T-helper 17 cell (primary cell): ENCODE data around the gene CNTN4. TPM values are rescaled to one million over a fixed set of nuclear protein-coding genes. Genes with fewer than 3 reads are reported as not detected.
"Not testable (repeated sequence)": the region's sequence is repeated elsewhere in the genome, so short reads cannot be mapped to it uniquely, and the experiment has no call there.

ENCODE experiments used
- ATAC-seq: fragments of 150-1000 bp; cut with Tn5 transposase; 2 replicates; pipeline ENCODE4 v1.10.0; 2021; ENCODE audit warnings: mild to moderate bottlenecking, moderate library complexity
- DNase-seq, 3 donors: peaks; one replicate each; pipeline versions ENCODE4 v3.0.0 to v3.0.0-alpha.2; 2020 to 2021
- H3K9me3 ChIP-seq: one replicate; pipeline ENCODE4 v1.7.0; 2013; ENCODE audit warnings: low read length, mild to moderate bottlenecking; ENCODE audit not compliant: control insufficient read depth, poor library complexity, severe bottlenecking
- H3K27ac Mint-ChIP-seq: one replicate; pipeline ENCODE4 v1.8.0; 2022; ENCODE audit warnings: mild to moderate bottlenecking, moderate library complexity, mixed read lengths
- H3K27me3 Mint-ChIP-seq: one replicate; pipeline ENCODE4 v1.8.0; 2022; ENCODE audit warnings: mixed read lengths
- H3K36me3 Mint-ChIP-seq: one replicate; pipeline ENCODE4 v1.8.0; 2022; ENCODE audit warnings: low read depth, mixed read lengths
- H3K4me1 Mint-ChIP-seq: one replicate; pipeline ENCODE4 v1.8.0; 2022; ENCODE audit warnings: mild to moderate bottlenecking, mixed read lengths
- H3K4me3 Mint-ChIP-seq: one replicate; pipeline ENCODE4 v1.8.0; 2022; ENCODE audit warnings: mild to moderate bottlenecking, moderate library complexity, mixed read lengths
- total RNA-seq, 4 donors: library from RNA in 2 of 4; stranded (reverse) in 2 of 4; gene quantifications; one replicate each; pipeline ENCODE4 v1.2.3 and lab custom pipeline; 2022 to 2026

Gene CNTN4
- total RNA-seq, 2 donors from 2014 or later: not detected

DNA sequence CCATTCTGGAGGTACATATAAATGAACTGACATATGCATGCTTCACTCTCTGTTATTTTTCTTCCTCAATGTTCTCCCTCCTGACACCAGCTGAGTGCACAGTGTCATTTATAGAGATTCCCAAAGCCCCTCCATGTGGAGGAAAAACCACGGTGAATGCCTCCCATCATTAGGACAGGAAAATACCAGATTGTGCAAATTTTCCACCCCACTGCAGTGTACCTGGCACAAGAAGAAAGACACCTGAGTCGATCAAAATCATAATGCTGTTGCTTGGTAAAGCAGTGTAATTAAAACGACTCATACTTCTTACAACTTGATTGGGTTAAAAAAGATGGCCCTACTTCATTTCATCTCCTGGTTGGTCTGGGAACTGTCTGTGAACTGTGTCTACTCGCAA is 720.9 kb downstream of the CNTN4 start:
- Mint-ChIP-seq H3K4me3 (no peak overlapping the region), H3K27ac (no peak overlapping the region), H3K36me3 (no peaks in the 10 kb centered on the region), H3K4me1 (no peaks in the 10 kb centered on the region), H3K27me3 (no peaks in the 10 kb centered on the region)
- ATAC-seq (no peak), DNase-seq (no peak)
- H3K9me3 ChIP-seq: no peaks in the 10 kb centered on the region

DNA sequence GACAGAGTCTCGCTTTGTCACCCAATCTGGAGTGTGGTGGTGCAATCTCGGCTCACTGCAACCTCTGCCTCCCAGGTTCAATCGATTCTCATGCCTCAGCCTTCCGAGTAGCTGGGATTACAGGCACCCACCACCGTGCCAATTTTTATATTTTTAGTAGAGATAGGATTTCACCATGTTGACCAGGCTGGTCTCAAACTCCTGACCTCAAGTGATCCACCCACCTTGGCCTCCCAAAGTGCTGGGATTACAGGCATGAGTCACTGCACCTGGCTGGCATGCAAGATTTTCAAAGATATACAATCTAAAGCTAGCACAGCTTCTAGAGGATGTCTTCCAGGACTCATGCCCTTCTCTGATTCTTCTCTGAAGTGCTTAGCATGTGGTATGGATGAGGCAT is 722.3 kb downstream of the CNTN4 start:
- H3K27ac Mint-ChIP-seq, H3K36me3 Mint-ChIP-seq, H3K4me1 Mint-ChIP-seq, ATAC-seq, H3K9me3 ChIP-seq, H3K27me3 Mint-ChIP-seq, H3K4me3 Mint-ChIP-seq, DNase-seq: not testable (repeated sequence)

DNA sequence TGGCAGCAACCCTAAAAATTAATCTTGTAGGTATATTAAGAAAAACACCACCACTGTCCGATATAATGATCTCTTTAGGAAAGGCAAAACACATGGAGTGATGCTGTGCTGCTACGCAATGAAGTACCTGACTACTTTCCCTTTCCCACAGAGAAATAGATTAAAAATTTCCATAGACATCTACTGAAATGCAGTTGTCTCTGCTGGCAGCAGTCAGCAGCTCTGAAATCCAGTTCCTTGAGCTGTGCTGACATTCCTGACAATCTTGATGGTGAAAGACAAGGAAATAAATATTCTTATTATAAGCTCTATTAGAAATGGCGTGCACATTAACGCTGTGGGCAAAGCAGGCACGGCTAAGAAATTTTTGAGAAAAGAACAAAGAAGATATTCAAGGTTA is 723.9 kb downstream of the CNTN4 start:
- Mint-ChIP-seq H3K4me1 (no peaks in the 10 kb centered on the region), H3K4me3 (no peak overlapping the region), H3K27me3 (no peaks in the 10 kb centered on the region), H3K27ac (no peak overlapping the region), H3K36me3 (no peaks in the 10 kb centered on the region)
- no peak for ATAC-seq
- no peaks in the 10 kb centered on the region for H3K9me3 ChIP-seq
- DNase-seq: no peak

DNA sequence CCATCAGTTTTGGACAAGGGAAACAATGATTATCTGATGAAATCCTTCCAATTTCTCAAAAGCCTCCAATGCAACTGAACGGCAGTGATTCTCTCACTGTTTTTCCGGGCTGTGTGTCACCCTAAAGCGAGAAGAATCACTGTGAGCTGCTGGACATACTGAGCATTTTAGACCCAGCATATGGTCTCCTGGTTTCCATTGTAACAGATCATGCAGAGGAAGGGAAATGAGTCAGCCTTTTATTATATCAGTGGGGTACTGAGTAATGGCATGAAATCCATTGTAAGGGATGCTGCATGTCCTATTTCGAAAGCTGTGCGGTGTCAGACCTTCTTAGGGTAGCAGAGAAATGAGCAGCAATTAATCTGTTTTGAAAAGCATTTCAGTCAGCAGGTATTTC is 724.4 kb downstream of the CNTN4 start:
- H3K9me3 ChIP-seq: no peaks in the 10 kb centered on the region
- Mint-ChIP-seq H3K4me3 (no peak overlapping the region), H3K27ac (no peak overlapping the region)

DNA sequence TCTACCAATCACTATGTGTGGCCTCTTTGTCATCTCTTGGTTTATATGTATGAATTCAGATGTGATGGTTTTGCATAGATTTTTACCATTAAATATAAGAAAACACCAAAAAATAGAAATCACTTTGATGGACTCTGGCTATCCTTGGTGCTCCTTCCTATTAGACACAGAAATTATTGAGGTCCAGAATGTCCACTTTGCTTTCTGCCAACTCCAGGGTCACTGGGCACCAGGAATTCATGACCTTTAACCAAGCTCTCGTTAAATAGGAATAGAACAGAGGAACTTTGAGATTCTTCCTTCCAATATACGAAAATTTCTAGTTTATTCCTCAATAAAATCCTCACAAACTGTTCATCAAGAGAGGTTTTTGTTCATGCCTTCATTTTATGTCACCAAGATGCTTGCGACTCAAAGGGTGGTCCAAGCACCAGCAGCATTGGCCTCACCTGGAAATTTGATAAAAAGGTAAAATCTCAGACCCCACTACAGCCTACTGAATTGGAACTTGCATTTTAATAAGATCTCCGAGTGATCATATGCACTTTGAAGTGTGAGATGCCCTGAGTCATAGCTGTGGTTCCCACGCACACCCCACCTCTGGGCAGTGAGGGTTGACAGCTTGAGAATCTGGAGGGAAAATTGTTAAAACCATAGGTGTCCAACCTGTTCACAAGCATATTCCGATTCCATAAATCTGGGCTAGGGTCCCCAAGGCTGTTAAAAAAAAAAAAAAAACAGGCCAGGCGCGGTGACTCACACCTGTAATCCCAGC is 725.0 kb downstream of the CNTN4 start:
- no peaks in the 10 kb centered on the region for H3K27me3 Mint-ChIP-seq
- no peak for ATAC-seq
- H3K4me1 Mint-ChIP-seq: no peaks in the 10 kb centered on the region
- no peak overlapping the region for H3K4me3 Mint-ChIP-seq
- H3K36me3 Mint-ChIP-seq: no peaks in the 10 kb centered on the region
- no peak for DNase-seq
- H3K27ac Mint-ChIP-seq: no peak overlapping the region
- H3K9me3 ChIP-seq: no peaks in the 10 kb centered on the region

More for the DNA sequence above, 724.4 kb downstream of the CNTN4 start:
- H3K27me3 Mint-ChIP-seq: no peaks in the 10 kb centered on the region
- ATAC-seq (no peak), DNase-seq (no peak)
- H3K36me3 Mint-ChIP-seq: no peaks in the 10 kb centered on the region
- H3K4me1 Mint-ChIP-seq: no peaks in the 10 kb centered on the region

DNA sequence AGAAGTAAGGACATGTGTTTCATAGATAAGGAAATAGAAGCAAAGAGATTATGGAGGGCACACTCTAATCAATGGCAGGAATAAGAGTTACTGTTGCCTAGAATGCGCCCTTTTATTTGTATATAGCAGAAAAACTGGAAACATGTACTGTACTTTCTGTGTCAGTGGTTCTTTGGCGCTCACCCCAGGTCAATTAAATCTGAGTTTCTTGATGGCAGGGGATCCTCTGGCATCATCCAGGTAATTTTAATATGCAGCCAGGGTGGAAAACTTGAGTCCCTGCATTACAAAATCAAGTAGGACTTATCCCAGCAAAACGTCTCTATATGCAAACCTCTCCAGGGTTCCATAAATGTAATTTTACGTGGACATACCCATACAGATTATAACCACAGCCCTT is 727.4 kb downstream of the CNTN4 start:
- ATAC-seq: no peak
- no peaks in the 10 kb centered on the region for H3K9me3 ChIP-seq
- H3K4me1 Mint-ChIP-seq: no peaks in the 10 kb centered on the region
- H3K36me3 Mint-ChIP-seq: no peaks in the 10 kb centered on the region
- H3K27me3 Mint-ChIP-seq: peaks cover 5% of the 10 kb centered on the region
- no peak for DNase-seq
- no peak overlapping the region for H3K4me3 Mint-ChIP-seq
- H3K27ac Mint-ChIP-seq: no peak overlapping the region

DNA sequence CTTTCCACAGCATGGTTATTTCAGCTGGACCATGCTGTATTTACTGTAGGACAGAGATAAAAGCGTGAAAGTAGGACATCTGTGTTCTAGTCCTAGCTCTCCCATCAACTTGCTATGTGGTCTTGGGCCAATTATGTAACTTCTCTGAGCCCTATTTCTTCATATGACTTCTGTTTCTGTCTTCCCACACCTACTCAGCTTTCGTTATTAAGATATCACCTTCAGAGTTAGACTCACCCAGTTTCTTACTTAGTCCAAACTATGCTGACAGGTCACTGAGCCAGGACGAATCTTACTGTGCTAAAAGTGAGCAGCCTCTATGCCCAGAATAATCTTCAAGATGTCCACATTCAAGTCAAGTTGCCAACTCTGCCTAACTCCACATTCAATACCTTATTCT is 727.8 kb downstream of the CNTN4 start:
- DNase-seq: no peak
- Mint-ChIP-seq H3K4me3 (no peak overlapping the region), H3K4me1 (no peaks in the 10 kb centered on the region), H3K36me3 (no peaks in the 10 kb centered on the region), H3K27me3 (peaks cover 5% of the 10 kb centered on the region), H3K27ac (no peak overlapping the region)
- H3K9me3 ChIP-seq: no peaks in the 10 kb centered on the region
- ATAC-seq: no peak

DNA sequence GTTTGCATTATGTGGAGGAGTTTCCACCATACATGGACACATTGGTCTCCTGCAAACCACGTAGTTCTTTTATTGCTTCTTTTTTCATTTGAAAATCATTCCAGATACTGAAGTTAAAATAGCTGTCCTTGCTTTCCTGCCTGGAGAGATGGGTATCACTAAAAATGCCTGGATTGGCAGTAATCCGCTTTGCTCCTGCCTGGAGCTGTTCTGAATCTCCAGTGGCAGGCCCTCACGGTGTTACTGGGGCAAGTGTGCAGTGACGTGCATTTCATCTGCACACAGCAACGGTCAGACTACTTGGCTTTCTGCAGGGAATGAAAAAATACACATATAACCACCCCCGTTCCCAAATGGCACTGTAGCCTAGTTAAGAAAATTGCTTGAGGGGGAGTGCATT is 738.6 kb downstream of the CNTN4 start:
- DNase-seq (no peak), ATAC-seq (no peak)
- Mint-ChIP-seq H3K27me3 (peaks cover 5% of the 10 kb centered on the region), H3K36me3 (peaks cover 1% of the 10 kb centered on the region), H3K4me1 (peaks cover 2% of the 10 kb centered on the region), H3K27ac (no peak overlapping the region), H3K4me3 (no peak overlapping the region)
- H3K9me3 ChIP-seq: no peaks in the 10 kb centered on the region

DNA sequence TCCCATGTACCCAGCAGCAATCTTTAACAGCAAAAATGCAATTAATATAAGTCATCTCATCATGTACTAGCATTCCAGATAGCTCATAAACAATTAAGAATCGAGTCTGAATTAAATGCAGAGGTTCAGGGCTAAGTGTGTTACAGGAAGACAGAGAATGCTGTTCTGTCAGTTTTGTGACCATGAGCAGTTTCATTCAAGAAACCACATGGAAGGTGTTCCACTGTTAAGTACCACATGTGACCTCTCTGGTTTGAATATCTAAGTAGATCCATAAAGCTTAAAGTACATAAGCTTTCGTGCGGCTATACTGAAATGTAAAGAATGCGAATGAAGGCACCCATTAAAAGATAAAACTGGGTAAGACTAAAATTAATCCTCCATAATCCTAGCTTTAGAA is 739.2 kb downstream of the CNTN4 start:
- Mint-ChIP-seq H3K27ac (no peak overlapping the region), H3K4me3 (no peak overlapping the region), H3K4me1 (peaks cover 2% of the 10 kb centered on the region), H3K27me3 (peaks cover 5% of the 10 kb centered on the region), H3K36me3 (no peaks in the 10 kb centered on the region)
- ATAC-seq (no peak), DNase-seq (no peak)
- no peaks in the 10 kb centered on the region for H3K9me3 ChIP-seq

DNA sequence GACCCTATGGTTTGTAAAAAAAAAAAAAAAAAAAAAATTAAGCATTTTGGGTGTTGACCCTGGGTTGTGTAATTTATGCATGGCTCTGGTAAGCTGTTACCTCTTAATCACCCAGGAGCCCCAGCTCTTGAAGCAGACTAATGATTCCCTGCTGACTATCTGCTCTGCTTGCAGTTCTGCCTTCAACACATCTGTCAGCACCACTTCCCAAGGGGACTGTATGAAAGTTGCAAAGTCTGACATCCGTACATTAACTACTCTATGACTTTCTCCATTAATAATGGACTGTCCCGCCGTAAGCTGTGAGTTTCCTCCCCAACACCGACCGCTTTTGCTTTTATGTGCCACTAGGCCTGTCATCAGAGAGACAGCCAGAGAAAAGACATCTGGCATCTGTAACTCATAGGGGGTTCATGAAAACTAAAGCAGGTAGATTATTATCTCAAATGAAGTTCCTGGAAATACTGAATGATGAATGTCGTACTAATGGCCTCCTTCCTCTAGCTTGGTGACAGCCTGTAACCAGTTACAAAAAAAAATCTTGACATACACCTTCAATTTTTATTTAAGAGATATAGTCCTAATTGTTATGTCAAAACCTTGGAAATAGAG is 740.0 kb downstream of the CNTN4 start:
- ATAC-seq (no peak), DNase-seq (no peak)
- H3K9me3 ChIP-seq: no peaks in the 10 kb centered on the region
- H3K4me1 Mint-ChIP-seq: peaks cover 2% of the 10 kb centered on the region
- H3K27me3 Mint-ChIP-seq: peaks cover 5% of the 10 kb centered on the region
- no peak overlapping the region for H3K4me3 Mint-ChIP-seq
- H3K36me3 Mint-ChIP-seq: no peaks in the 10 kb centered on the region
- H3K27ac Mint-ChIP-seq: no peak overlapping the region

DNA sequence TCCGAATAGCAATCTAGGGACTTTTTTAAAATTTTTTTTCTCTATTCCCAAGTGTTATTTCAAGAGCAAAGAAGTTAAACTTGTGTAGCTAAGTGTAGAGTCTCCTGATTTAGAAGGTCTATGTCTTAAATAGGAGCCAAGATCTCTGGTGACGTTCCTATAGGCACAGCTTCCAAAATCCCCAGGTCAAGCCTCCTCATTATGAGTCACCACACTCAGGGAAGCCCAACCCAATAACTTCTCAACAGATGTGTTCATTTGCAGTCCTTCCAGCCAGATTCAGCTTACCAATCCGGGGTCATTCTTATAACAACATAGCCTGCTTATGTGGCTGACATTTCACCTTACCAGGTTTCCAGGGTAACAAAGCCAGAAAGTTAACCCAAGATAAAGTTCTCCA is 741.2 kb downstream of the CNTN4 start:
- no peaks in the 10 kb centered on the region for H3K36me3 Mint-ChIP-seq
- H3K4me1 Mint-ChIP-seq: peaks cover 2% of the 10 kb centered on the region
- no peak overlapping the region for H3K27ac Mint-ChIP-seq
- no peak overlapping the region for H3K4me3 Mint-ChIP-seq
- no peaks in the 10 kb centered on the region for H3K9me3 ChIP-seq
- no peak for DNase-seq
- peaks cover 5% of the 10 kb centered on the region for H3K27me3 Mint-ChIP-seq
- no peak for ATAC-seq

DNA sequence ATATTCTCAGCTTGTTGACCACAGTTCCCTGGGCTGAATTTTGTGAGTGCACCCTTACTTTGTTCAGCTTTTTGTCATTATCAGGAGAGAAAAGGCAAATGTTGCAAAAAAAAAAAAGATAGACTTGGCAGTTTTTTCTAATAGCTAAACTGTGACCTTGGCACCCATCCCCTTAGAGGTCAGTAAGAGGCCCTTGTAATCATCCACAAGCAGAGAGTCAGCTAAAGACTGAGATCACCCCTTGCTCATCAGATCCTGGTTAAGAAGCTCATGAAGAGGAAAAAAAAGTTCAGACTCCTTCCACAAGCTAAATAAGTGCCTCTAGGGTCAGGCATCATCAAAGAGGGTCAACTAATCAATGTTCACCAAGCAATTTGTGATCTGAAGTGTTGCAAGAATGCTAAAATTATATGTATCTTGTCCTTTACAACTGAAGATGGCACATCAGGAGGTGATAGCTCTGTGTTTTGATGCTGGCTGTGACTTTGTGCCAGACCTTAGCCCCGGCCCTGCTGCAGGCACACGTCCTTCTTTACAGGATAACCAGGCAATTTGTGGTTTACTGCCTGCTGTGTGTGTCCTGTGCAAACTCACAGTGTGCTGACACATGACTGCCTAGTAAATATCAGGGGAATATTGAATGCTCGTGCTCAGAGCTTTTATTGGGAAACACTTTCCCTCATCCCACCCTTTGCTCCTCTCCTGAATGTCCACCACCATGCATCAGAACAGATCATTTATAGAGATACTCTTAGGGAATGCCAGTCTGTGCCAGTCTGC is 748.6 kb downstream of the CNTN4 start:
- Mint-ChIP-seq H3K27me3 (no peaks in the 10 kb centered on the region), H3K4me1 (peaks cover 4% of the 10 kb centered on the region)
- DNase-seq: no peak

DNA sequence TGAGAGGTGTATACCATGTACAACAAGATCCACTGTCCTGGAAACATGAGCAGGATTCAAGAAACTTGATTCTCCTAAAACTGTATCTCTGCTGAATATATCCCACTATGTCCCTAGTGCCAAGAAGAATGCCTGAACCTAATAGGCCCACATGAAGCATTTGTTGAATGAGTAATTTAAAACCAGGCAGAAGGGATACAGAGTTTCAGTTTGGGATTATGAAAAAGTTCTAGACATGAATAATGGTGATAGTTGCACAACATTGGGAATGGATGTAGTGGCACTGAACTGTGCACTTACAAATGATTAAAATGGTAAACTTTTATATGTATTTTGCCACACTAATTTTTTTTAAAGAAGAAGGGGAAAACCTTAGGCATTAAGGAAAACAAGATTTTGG is 750.4 kb downstream of the CNTN4 start:
- ATAC-seq: no peak
- Mint-ChIP-seq H3K27ac (no peak overlapping the region), H3K36me3 (no peaks in the 10 kb centered on the region)

More for the DNA sequence above, 748.6 kb downstream of the CNTN4 start:
- Mint-ChIP-seq H3K36me3 (no peaks in the 10 kb centered on the region), H3K27ac (no peak overlapping the region), H3K4me3 (no peak overlapping the region)
- no peaks in the 10 kb centered on the region for H3K9me3 ChIP-seq
- ATAC-seq: no peak

More for the DNA sequence above, 750.4 kb downstream of the CNTN4 start:
- no peaks in the 10 kb centered on the region for H3K27me3 Mint-ChIP-seq
- DNase-seq: no peak
- H3K4me1 Mint-ChIP-seq: peaks cover 4% of the 10 kb centered on the region
- H3K9me3 ChIP-seq: no peaks in the 10 kb centered on the region
- H3K4me3 Mint-ChIP-seq: no peak overlapping the region
